ENCODE data around the gene PRKCB.

The PRKCB gene

GRCh38 chr16:23862556-23862955 is 26.8 kb downstream of the PRKCB start:
- TF ChIP-seq, protein P1, sequence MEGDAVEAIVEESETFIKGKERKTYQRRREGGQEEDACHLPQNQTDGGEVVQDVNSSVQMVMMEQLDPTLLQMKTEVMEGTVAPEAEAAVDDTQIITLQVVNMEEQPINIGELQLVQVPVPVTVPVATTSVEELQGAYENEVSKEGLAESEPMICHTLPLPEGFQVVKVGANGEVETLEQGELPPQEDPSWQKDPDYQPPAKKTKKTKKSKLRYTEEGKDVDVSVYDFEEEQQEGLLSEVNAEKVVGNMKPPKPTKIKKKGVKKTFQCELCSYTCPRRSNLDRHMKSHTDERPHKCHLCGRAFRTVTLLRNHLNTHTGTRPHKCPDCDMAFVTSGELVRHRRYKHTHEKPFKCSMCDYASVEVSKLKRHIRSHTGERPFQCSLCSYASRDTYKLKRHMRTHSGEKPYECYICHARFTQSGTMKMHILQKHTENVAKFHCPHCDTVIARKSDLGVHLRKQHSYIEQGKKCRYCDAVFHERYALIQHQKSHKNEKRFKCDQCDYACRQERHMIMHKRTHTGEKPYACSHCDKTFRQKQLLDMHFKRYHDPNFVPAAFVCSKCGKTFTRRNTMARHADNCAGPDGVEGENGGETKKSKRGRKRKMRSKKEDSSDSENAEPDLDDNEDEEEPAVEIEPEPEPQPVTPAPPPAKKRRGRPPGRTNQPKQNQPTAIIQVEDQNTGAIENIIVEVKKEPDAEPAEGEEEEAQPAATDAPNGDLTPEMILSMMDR (IDR thresholded peaks at IDR 0.05; ENCODE audit: insufficient read depth, low read depth, low read length, missing control alignments) = no peak
- H3K4me3 ChIP-seq (ENCODE audit: low read depth, low read length) = peak overlapping the region; percentile 15; the same call in 1 of the 2 replicates
- DNase-seq (ENCODE audit: low read depth) = no peak

GRCh38 chr16:23863511-23864422 is 28.0 kb downstream of the PRKCB start:
- TF ChIP-seq, protein P1 (IDR thresholded peaks at IDR 0.05; ENCODE audit: insufficient read depth, low read depth, low read length, missing control alignments) = no peak
- peak overlapping the region; percentile 51 for H3K4me3 ChIP-seq (ENCODE audit: low read depth, low read length)
- DNase-seq (ENCODE audit: low read depth) = peak; percentile 85

GRCh38 chr16:23865853-23866252 is 30.1 kb downstream of the PRKCB start:
- TF ChIP-seq, protein P1 (IDR thresholded peaks at IDR 0.05; ENCODE audit: insufficient read depth, low read depth, low read length, missing control alignments) = no peak
- no peak overlapping the region for H3K4me3 ChIP-seq (ENCODE audit: low read depth, low read length)
- DNase-seq (ENCODE audit: low read depth) = no peak

- TF ChIP-seq, protein P1 (IDR thresholded peaks at IDR 0.05; ENCODE audit: insufficient read depth, low read depth, low read length, missing control alignments) = no peak
- H3K4me3 ChIP-seq (ENCODE audit: low read depth, low read length) = no peak overlapping the region
- no peak for DNase-seq (ENCODE audit: low read depth)
Observed at GRCh38 chr16:23866621-23867020, 30.8 kb downstream of the PRKCB start.

- no peak for DNase-seq (ENCODE audit: low read depth)
- H3K4me3 ChIP-seq (ENCODE audit: low read depth, low read length) = no peak overlapping the region
- TF ChIP-seq, protein P1 (IDR thresholded peaks at IDR 0.05; ENCODE audit: insufficient read depth, low read depth, low read length, missing control alignments) = no peak
Observed at GRCh38 chr16:23867566-23867965, 31.8 kb downstream of the PRKCB start.

DNA sequence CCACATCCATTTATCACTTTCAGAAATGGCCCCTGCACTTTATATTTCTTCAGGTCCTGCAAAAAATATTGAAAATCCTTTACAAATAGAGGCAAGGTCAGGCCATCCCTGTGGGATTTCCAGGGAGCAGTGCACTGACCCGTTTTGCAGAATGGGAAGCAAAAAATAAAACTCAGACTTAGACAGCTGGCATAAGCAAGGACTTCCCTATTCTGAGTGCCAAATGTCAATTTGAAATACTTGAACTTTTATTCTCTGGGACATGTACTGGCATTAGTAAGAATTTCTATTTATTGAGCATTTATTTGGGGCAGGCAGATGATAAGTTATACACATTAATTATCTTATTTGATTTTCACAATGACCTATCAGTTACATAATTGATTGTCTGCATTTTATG is 32.4 kb downstream of the PRKCB start:
- TF ChIP-seq, protein P1 (IDR thresholded peaks at IDR 0.05; ENCODE audit: insufficient read depth, low read depth, low read length, missing control alignments) = no peak
- no peak for DNase-seq (ENCODE audit: low read depth)
- H3K4me3 ChIP-seq (ENCODE audit: low read depth, low read length) = no peak overlapping the region
